DMS53 treated with DMSO at 0.1 percent for 48 hours (cell line): ENCODE measurements around the gene LIMS4.
"Not testable (repeated sequence)": the region's sequence is repeated elsewhere in the genome, so short reads cannot be mapped to it uniquely, and the experiment has no call there.

Experiments
- DNase-seq: peaks from one replicate; lab custom pipeline; 2025; ENCODE audit not compliant: unreplicated experiment; lab: John Stamatoyannopoulos, UW

The LIMS4 gene

DNA sequence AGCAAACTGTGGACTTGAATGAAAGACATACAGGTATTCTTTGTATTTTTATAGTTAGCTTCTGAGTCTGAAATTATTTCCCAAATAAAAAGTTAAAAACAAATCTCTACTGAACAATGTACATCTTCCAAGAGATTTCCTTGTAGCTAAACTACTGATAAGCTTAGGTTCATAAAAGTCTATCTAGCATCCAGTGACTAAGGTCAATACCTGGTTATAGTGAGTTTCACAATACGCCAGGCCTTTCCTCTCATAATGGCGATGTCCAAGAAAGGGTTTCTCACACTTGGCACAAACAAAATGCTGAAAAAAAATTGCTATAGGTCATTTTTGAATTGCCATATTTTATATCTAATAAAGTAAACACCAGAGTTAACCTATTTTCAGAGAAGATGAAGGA lies 21.7 kb downstream of the LIMS4 start:
- DNase-seq = not testable (repeated sequence)

DNA sequence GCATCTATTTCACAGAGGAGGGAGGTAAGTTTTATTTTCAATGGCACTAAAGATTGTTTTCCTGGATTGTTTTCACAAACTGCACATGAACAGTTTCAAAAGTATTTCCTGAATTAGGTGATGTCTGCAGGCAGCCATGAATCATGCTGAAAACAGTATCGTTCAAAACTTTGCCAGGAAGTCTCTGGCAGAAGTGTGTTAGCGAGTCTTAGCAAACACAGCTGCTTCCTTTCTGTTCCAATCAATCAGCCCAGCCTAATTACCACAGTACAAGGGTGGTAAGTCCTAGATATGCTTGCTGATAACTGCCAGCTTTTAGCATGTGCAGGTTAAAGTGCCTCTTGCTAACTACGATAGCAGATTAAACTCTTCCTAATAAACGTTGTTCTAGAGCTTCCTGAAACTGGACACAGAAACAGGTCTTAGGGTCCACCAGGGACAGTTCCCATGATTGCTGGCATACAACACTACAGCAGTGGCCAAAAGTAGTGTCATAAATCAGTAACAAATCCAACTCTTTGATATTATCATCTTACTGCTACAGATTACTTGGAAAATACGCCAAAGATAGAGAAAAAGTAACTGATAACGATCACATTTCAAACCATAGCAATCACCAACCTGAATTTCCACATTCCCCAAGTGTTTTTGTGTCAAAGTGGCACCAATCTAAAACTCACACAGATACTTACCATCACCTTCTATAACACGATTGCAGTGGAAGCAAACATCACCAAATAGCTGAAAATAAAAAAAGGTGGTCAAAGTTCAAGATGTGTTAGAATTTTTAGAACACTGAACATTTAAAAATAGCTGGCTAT lies 23.3 kb downstream of the LIMS4 start:
- DNase-seq = not testable (repeated sequence)

DNA sequence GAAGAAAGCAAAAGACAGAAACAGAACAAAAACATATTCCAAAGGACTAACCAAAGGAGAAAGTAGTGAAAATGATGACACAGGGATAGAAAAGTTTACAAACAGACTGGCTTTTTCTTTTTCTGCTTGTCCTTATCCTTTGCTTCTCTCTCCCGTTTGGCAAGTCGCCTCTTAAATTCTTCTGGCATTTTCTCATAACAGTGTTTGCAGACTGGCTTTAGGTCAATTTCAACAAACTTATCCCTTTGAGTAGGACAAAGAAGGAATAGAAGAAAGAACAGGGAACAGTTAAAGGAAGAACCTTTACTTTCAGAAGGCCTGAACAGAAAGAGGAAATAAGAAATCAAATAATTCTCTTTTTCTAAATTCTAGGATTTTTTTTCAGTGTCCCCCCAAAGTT lies 26.0 kb downstream of the LIMS4 start:
- DNase-seq = not testable (repeated sequence)

DNA sequence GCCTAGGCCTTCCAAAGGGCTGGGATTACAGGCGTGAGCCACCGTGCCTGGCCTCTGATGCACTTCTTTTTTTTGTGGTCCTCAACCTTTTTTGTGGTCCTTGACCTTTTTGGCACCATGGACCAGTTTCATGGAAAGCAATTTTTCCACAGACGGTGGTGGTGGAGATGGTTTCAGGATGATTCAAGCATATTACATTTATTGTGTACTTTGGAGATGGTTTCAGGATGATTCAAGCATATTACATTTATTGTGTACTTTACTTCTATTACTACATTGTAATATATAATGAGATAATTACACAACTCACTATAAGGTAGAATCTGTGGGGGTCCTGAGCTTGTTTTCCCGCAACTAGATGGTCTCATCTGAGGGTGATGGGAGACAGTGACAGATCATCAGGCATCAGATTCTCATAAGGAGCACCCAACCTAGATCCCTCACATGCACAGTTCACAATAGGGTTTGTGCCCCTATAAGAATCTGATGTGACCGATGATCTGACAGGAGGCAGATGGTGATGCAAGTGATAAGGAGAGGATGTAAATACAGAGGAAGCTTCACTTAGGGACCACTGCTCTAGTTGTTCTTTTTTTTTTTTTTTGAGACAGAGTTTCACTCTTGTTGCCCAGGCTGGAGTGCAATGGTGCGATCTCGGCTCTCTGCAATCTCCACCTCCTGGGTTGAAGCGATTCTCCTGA lies 29.2 kb downstream of the LIMS4 start:
- DNase-seq = not testable (repeated sequence)

DNA sequence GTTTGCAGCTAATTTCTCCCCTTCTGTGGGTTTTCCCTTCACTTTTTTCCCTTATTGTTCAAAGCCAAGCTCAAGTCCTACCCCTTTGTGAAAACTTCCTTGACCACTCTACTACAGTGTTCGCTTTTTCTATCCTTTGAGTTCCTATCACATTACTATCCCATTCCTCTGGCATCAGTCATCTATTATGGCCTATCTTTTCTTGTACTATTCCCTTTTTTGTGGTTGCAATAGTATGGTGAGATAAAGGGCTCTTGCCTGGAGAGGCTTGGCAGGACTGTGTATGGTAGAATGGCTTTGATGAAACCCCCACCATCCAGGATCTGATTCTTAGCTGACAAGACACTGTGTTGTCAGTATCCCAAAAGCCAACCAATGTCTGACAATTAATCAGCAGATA lies 30.7 kb downstream of the LIMS4 start:
- not testable (repeated sequence) for DNase-seq

DNA sequence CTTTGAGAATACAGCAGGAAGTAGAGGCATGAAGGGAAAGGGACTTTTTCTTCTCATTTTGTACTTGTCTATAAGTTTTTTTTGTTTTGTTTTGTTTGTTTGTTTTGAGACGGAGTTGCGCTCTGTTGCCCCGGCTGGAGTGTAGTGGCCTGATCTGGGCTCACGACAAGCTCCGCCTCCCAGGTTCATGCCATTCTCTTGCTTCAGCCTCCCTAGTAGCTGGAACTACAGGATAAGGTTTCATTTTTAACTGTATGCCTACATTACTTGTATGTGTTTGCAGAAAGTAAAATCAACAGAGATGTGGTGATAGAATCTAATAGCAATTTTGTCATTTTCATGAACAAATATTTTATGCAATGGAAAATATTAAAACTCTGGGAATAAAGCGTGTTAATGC lies 38.1 kb downstream of the LIMS4 start:
- DNase-seq = not testable (repeated sequence)

DNA sequence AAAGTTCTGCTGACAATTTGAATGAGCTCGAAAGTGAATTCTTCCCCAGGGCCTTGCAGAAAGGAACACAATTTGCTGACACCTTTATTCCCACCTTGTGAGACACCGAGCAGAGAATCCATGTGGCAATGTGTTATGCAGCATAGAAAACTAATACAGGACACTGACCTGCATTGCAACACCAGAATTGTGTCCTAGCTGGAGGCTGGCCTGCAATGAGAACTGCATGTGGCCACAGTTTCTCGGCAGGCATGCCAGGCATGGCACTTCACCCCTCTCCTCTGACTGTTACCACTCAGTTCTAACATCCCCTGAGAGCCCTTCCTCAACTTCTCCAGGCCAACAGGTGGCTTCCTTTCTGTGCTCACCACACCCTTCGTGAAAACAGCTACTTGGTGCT lies 46.9 kb downstream of the LIMS4 start:
- DNase-seq = not testable (repeated sequence)

DNA sequence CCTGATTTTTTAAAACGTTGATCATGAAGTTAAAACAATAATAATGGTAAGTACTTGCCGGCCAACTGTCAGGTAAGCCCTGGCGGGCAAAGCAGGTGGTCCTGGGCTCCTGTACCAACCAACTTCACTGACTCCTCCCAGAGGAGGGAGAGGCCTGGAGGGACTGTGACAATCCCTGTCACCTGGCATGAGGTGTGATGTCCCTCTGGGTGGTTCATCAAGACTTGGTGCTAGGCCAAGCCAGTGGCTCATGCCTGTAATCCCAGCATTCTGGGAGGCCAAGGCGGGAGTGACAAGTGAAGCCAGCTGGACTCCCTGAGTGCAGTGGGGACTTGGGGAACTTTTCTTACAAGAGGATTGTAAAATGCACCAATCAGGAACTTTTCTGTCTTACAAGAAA lies 48.2 kb downstream of the LIMS4 start:
- not testable (repeated sequence) for DNase-seq

DNA sequence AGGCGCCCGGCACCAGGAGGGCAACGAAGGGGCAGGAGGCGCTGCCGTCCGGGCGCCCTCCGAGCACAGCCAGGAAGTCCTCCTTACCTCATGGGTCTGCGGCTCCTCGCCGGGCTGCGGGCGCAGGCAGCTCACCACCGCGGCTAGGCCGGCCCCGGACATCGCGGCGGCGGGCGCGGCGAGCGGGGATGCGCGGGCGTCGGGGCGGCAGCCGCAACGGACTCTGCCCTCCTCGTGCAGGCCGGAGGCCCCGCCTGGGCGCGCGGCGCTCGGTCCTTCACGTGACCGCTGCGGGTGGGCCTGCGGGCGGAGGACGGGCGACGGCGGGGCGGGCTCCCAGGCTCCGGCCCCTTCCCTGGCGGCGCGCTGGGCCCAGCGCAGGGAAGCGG lies 49.0 kb downstream of the LIMS4 start:
- DNase-seq = not testable (repeated sequence)

DNA sequence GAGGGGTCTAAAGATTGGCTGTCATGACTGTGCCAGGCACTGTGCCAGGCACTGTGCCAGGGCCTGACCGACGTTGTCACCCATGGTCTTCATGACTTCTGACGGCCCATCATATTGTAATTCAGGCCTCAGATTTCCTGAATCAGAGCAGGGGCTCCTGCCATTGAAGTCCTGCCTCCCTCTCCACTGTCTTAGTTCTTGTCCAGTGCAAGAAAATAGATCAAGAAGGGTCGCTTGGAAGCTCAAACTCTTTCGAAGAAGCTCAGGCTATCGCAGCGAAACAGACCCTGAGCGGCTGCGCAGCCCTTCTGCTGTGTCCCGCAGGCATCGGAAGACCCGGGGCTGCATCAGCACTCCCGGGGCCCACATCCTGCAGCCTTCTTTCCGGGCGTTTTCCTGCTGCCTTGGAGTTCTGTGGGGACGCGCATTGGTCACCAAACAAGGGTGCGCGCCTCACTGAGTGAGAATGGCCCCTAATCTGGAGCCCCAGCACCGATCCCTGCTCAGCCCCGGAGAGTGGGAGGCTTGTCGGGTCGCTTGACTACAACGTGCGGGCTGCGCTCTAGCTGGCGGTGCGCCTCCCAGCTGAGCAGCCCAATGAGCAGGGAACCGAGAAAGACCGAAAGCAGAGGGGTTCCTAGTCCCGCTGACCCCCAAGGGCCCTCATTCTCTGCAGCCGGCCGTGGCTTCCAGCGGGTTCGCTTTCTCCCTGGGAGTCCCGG lies 49.6 kb downstream of the LIMS4 start:
- not testable (repeated sequence) for DNase-seq

DNA sequence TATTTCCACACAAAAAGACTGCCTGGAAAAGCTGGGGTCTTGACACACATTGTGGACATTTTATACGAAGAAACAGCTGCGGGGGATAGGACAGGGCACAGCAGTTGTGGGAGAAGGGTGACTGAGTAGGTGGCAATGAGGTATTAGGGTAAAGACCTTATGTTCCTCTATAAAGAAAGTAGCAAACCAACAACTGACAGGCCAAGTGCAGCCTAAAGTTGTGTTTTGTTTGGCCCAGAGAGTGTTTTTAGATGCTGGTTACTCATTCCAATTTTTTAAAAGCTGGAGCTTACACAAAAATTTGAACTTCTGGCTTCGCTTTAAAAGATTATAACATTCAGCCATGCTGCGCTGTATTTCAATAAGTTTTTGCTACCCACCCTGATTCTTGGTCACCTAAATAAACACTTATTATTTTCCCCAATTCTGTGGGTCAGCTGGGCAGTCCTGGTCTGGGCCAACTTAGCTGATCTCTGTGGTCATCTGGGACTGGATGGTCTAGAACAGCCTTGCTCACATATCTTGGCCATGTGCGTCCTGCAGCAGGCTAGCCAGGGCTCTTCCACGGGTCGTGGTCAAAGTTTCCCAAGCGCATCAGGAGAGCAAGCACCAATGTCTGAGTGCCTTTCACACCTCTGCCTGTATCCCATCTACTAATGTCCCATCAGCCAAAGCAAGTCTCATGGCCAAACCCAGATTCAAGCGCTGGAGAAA lies 51.8 kb downstream of the LIMS4 start:
- not testable (repeated sequence) for DNase-seq

DNA sequence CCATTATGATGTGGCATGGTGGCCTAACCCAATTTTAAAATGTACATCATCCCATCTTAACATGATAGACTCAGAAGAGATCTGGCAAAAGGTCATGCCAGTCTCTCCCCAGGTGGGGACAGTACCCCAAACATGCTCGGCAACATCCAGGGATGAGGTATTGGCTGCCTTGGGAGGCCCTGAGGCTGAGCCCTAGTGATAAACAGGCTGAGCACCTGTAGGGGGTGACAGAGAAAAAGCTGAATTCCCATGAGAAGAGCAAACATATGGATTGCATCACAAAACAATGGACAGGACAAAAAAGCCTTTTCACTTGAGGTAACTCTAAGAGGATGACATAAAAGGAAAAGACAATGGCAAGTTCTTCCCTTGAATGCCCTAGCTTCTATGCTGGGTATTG lies 65.5 kb downstream of the LIMS4 start:
- not testable (repeated sequence) for DNase-seq

DNA sequence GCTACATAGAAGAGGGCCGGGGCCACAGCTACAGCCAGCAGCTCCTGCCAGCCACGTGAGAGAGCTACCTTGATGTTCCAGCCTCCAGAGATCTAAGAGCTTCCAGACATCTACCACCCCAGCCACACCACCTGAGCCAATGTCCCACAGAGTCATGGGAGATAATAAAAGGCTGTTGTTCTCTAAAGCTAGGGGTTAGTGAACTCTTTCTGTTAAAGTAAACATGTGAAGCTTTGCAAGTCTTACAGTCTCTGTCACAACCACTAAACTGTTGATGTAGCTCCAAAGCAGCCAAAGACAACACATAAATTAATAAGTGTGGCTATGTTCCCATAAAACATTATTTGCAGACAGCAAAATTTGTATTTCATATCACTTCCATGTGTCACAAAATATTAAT lies 67.6 kb downstream of the LIMS4 start:
- DNase-seq = not testable (repeated sequence)

DNA sequence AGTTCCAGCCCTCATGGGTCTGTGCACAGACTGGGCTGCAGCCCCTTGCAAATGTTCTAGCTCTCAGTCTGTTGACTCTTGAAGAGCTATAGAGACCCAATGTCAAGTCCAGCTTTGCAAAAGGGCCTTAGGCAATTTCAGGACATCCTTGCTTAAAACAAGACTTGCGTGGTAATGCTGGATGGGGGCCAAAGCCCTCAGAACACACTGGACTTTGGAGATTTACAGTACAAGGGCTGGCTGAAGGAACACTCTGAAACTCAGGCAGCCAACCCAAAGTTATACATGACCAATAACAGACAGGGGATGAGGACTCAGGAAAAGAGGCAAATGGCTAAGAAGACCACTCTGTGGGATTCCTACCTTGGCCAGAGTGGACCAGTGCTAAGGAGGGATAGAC lies 68.4 kb downstream of the LIMS4 start:
- not testable (repeated sequence) for DNase-seq

DNA sequence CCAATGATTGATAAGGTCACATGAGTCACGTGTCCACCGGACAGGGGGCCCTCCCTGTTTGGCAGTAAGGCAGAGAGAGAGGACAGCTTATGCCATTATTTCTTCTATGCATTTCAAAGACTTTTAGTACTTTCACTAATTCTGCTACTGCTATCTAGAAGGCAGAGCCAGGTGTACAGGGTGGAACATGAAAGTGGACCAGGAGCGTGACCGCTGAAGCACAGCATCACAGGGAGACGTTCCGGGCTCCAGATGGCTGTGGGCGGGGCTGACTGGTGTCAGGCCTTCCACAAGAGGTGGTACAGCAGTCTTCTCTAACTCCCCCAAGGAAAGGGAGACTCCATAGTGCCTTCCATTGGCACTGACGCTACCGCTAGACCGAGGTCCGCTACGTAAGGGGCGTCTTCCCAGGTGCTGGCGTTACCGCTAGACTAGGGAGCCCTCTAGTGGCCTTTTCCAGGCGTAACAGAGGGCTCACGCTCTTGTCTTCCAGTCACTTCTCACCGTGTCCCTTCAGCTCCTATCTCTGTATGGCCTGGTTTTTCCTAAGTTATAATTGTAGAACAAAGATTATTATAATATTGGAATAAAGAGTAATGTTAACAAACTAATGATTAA lies 71.5 kb downstream of the LIMS4 start:
- not testable (repeated sequence) for DNase-seq

DNA sequence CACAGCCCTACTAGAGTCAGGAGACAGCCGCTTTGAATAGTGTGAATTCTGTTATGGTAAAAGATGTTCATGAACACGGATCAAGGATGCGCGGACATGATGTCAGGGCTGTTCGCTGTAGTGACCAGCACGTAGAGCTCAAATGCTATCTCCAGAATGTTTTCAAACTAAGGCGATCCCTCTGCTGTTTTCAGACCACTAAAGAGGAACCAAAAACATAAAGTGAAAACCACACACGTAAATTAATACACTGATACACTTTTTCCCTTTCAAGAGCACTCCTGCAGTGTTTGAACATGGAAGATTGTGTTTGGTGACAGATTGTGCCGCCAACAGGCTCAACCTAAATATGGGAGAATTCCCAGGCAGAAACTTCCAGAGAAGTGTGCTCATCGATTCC lies 73.2 kb downstream of the LIMS4 start:
- DNase-seq = not testable (repeated sequence)

DNA sequence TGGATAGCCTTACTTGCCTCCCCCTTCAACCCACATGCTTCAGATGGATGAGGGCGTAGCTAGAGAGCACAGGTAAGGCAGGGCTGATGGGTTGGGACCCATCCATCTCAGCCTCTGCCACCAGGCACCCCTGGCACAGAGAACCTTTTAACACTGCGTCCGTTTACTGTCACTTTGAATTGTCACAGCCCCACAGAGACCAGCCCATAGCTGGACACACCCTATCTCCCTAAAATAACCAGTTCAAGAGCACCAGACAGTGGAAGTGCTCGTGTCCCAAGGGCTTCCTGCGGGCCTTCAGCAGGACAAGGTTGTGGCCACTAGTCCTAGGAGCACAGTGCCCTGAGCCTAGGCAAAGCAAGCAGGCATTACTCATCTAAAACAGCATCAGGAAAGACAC lies 76.6 kb downstream of the LIMS4 start:
- not testable (repeated sequence) for DNase-seq
